ENCODE results near the gene NDUFAF8.

- TF ChIP-seq CTCF (IDR thresholded peaks at IDR 0.05; ENCODE audit: low read depth, low read length, poor library complexity, severe bottlenecking) (no peak), EZH2phosphoT487 (IDR thresholded peaks at IDR 0.05; ENCODE audit: borderline replicate concordance, low read length) (no peak)
These were observed 43.8 kb downstream of the NDUFAF8 start for GRCh38 chr17:81282876-81283275.

Measured in DOHH2 (cell line).